GM06990 (cell line): ENCODE results near the gene CC2D1A.
"Not testable (repeated sequence)": the region's sequence is repeated elsewhere in the genome, so short reads cannot be mapped to it uniquely, and the experiment has no call there.

Experiments used
- DNase-seq: peaks from one replicate; pipeline ENCODE4 v3.0.0-alpha.2; 2011; ENCODE audit not compliant: insufficient read length; ENCODE audit errors: extremely low read depth
- H3K27me3 ChIP-seq: replicated peaks from 2 replicates; pipeline ENCODE4 v1.6.0; 2011; ENCODE audit warnings: low read length; ENCODE audit not compliant: control insufficient read depth, insufficient read depth
- H3K36me3 ChIP-seq: 2 replicates; pipeline ENCODE4 v1.5.1; 2011; ENCODE audit warnings: low read length; ENCODE audit not compliant: control insufficient read depth, insufficient read depth
- H3K4me3 ChIP-seq: replicated peaks from 2 replicates; pipeline ENCODE4 v1.5.1; 2011; ENCODE audit warnings: low read depth, mild to moderate bottlenecking, control low read depth, low read length
- TF ChIP-seq, protein P1 (sequence below): IDR thresholded peaks from 2 replicates; pipeline ENCODE4 v1.5.1; 2011; ENCODE audit warnings: low read length, control low read depth, mild to moderate bottlenecking, inconsistent platforms; ENCODE audit not compliant: insufficient read depth, poor library complexity, severe bottlenecking

Gene CC2D1A

DNA sequence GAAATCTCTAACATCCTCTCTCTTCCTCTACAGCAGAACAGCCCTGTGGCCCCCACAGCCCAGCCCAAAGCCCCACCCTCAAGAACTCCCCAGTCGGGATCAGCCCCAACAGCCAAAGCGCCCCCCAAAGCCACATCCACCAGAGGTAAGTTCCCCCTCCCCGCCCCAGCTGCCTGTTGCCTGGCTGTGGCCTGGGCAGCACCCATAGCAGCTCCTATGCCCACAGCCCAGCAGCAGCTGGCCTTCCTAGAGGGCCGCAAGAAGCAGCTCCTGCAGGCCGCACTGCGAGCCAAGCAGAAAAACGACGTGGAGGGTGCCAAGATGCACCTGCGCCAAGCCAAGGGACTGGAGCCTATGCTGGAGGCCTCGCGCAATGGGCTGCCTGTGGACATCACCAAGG lies 14.5 kb downstream of the CC2D1A start:
- DNase-seq, result no peak
- no peak overlapping the region for H3K4me3 ChIP-seq
- TF ChIP-seq, protein P1, sequence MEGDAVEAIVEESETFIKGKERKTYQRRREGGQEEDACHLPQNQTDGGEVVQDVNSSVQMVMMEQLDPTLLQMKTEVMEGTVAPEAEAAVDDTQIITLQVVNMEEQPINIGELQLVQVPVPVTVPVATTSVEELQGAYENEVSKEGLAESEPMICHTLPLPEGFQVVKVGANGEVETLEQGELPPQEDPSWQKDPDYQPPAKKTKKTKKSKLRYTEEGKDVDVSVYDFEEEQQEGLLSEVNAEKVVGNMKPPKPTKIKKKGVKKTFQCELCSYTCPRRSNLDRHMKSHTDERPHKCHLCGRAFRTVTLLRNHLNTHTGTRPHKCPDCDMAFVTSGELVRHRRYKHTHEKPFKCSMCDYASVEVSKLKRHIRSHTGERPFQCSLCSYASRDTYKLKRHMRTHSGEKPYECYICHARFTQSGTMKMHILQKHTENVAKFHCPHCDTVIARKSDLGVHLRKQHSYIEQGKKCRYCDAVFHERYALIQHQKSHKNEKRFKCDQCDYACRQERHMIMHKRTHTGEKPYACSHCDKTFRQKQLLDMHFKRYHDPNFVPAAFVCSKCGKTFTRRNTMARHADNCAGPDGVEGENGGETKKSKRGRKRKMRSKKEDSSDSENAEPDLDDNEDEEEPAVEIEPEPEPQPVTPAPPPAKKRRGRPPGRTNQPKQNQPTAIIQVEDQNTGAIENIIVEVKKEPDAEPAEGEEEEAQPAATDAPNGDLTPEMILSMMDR, result no peak
- peaks cover 22% of the 10 kb centered on the region for H3K36me3 ChIP-seq
- no peaks in the 10 kb centered on the region for H3K27me3 ChIP-seq

DNA sequence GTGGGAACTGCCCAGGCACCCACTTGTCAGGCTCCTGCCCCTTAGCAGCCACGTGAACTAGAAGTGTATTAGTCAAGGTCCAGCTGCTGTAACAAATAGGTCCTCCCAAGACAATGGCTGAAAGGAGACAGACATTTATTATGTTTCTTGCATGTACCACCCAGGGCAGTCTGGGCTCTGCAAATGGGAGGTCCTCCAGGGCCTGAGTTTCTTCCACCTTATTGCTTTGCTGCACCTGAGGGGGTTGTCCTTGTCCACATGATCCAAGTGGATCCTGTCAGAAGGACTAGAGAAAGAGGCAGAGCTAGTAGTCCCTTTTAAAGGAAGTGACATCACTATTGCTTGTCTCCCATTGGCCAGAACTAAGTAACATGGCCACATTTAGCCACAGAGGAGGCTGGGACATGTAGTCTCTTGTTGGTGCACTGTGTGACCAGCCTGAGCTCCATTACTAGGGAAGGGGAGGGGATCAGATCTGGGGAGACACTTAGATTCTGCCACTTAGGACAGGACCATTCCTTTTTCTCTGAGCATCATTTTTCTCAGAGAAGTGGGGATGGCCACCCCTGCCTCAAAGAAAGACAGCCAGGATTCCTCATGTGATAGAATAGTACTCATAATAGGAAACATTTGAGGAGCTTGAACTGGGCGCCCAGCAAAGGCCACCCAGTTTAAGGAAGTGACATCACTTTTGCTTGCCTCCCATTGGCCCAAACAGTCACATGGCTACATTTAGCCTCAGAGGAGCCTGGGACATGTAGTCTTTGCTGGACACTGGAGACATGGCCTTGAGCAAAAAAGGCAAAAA lies 15.1 kb downstream of the CC2D1A start:
- Histone ChIP-seq H3K36me3 (peaks cover 22% of the 10 kb centered on the region), H3K27me3 (no peaks in the 10 kb centered on the region), H3K4me3 (no peak overlapping the region)
- TF ChIP-seq, protein P1, result no peak
- DNase-seq, result no peak

DNA sequence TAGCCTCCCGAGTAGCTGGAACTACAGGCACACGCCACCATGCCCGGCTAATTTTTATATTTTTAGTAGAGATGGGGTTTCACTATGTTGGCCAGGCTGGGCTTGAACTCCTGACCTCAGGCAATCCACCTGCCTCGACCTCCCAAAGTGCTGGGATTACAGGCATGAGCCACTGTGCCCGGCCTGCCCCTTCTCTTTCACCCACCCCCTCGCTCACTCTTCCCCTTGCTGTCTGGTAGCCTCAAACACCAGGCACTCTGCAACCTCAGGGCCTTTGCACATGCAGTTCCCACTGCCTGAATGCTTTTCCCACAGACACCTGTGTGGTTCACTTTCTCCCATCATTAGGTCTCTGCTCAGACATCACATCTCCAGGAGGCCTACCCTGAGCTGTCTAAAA lies 16.1 kb downstream of the CC2D1A start:
- DNase-seq, H3K4me3 ChIP-seq, H3K27me3 ChIP-seq: not testable (repeated sequence)
- peaks cover 28% of the 10 kb centered on the region for H3K36me3 ChIP-seq

DNA sequence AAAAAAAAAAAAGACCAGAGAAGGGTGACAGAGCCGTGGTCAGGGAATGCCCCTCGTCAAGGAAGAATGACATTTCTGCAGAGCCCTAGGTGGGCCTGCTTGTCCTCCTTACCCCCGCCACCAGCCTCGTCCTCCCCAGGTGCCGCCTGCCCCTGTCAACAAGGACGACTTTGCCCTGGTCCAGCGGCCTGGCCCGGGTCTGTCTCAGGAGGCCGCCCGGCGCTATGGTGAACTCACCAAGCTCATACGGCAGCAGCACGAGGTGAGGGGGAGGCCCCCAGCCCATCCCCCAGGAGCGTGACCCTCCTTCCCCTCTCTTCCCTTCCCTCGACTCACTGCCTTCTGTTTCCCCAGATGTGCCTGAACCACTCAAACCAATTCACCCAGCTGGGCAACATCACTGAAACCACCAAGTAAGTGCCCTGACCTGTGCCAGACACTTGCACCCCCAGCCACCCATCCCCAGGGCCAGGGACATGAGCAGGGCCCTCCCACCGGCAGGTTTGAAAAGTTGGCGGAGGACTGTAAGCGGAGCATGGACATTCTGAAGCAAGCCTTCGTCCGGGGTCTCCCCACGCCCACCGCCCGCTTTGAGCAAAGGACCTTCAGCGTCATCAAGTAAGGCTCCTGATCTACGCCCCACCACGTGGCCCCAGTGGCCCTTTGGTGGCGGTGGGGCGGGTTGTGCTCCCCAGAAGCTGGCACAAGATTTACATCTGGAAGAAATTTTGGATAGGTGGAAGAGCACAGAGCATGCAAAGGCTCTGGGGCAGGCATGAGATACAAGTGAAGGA lies 17.4 kb downstream of the CC2D1A start:
- H3K36me3 ChIP-seq, result peaks cover 28% of the 10 kb centered on the region
- no peak for DNase-seq
- no peaks in the 10 kb centered on the region for H3K27me3 ChIP-seq
- no peak overlapping the region for H3K4me3 ChIP-seq
- TF ChIP-seq, protein P1, result no peak

DNA sequence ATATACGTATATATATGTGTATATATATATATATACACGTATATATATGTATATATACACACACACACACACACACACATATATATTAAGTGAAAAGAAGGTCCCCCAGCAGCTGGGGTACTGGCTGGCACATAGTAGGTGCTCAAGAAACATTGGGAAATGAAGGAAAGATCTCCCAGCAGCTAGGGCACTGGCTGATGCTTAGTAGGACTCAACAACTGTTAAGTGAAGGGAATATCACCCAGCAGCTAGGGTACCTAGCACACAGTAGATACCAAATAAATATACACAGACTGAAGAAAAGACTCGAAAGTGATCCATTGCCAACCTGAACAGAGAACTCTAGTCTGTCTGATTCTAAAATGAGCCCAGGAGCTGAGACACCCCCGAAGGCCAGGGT lies 20.0 kb downstream of the CC2D1A start:
- TF ChIP-seq, protein P1, result no peak

DNA sequence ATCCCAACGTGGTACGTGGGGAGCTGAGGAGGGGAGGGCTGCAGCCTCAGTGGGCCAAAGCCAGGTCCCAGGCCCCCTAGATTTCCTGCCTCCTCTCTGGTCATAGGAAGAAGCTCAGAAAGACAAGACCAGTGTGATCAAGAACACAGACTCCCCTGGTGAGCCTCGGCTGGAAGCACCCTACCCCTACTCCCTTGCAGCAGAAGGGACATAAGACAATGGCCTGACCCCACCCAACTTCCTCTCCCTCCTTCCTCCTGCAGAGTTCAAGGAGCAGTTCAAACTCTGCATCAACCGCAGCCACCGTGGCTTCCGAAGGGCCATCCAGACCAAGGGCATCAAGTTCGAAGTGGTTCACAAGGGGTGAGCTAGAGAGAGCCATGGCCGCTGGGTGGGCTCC lies 20.7 kb downstream of the CC2D1A start:
- H3K36me3 ChIP-seq, result peaks cover 17% of the 10 kb centered on the region
- TF ChIP-seq, protein P1, result no peak
- DNase-seq, result no peak
- no peak overlapping the region for H3K4me3 ChIP-seq
- H3K27me3 ChIP-seq, result no peaks in the 10 kb centered on the region

More for the DNA sequence above, 20.0 kb downstream of the CC2D1A start:
- Histone ChIP-seq H3K36me3 (peaks cover 19% of the 10 kb centered on the region), H3K4me3 (no peak overlapping the region), H3K27me3 (no peaks in the 10 kb centered on the region)
- DNase-seq, result no peak
